CD14-positive monocyte (primary cell): Measurements from ENCODE around the gene LIN37. TPM values are rescaled to one million over a fixed set of nuclear protein-coding genes. Genes with fewer than 3 reads are reported as not detected.

Experiments
- DNase-seq, 3 donors: peaks; one replicate each; pipeline ENCODE4 v3.0.0-alpha.2; 2011 to 2022
- H2AFZ ChIP-seq: 2 replicates; pipeline ENCODE4 v1.6.0; 2012; ENCODE audit warnings: mild to moderate bottlenecking, low read depth, low read length, inconsistent platforms; ENCODE audit not compliant: insufficient read depth, poor library complexity, severe bottlenecking
- H3K27ac ChIP-seq, 2 donors: 1 replicate in 1 of 2; 2 replicates in 1 of 2; pipeline ENCODE4 v1.5.1; 2012 to 2013; ENCODE audit warnings: low read length in 2 of 2, control low read depth in 1 of 2, inconsistent platforms in 1 of 2, low read depth in 1 of 2, mild to moderate bottlenecking in 1 of 2
- H3K27me3 ChIP-seq, 2 donors: one replicate each; pipeline versions ENCODE4 v1.6.0 to v1.6.1; 2011 to 2013; ENCODE audit warnings: low read length in 2 of 2; ENCODE audit not compliant: control insufficient read depth in 2 of 2, insufficient read depth in 2 of 2
- H3K36me3 ChIP-seq, 2 donors: replicated peaks in 1 of 2; 1 replicate in 1 of 2; 2 replicates in 1 of 2; pipeline versions ENCODE4 v1.5.1 to v1.6.1; 2012 to 2013; ENCODE audit warnings: low read length in 2 of 2, control low read depth in 1 of 2, inconsistent platforms in 1 of 2, mild to moderate bottlenecking in 1 of 2; ENCODE audit not compliant: insufficient read depth in 2 of 2, control insufficient read depth in 1 of 2
- H3K4me1 ChIP-seq, 2 donors: 1 replicate in 1 of 2; 2 replicates in 1 of 2; pipeline versions ENCODE4 v1.5.1 to v1.6.1; 2012 to 2013; ENCODE audit warnings: low read length in 2 of 2, control low read depth in 1 of 2, inconsistent platforms in 1 of 2, mild to moderate bottlenecking in 1 of 2, moderate library complexity in 1 of 2; ENCODE audit not compliant: insufficient read depth in 2 of 2, control insufficient read depth in 1 of 2
- H3K4me2 ChIP-seq: replicated peaks from 2 replicates; pipeline ENCODE3; 2012; ENCODE audit warnings: low read length, moderate library complexity, mild to moderate bottlenecking; ENCODE audit not compliant: poor library complexity, severe bottlenecking; ENCODE audit errors: extremely low read depth
- H3K4me3 ChIP-seq, 3 experiments: fragments of 200-600 bp in 1 of 3; sonication (generic) in 1 of 3; replicated peaks in 1 of 3; 1 replicate in 2 of 3; 2 replicates in 1 of 3; pipeline ENCODE4 v1.5.1; 2011 to 2013; ENCODE audit warnings: low read length in 3 of 3, mild to moderate bottlenecking in 3 of 3, control low read depth in 2 of 3, low read depth in 2 of 3, inconsistent platforms in 1 of 3, moderate library complexity in 1 of 3
- H3K79me2 ChIP-seq: 2 replicates; pipeline ENCODE4 v1.6.0; 2012; ENCODE audit warnings: mild to moderate bottlenecking, control low read depth, inconsistent platforms, low read length, moderate library complexity; ENCODE audit not compliant: insufficient read depth
- H3K9ac ChIP-seq: 2 replicates; pipeline ENCODE4 v1.6.0; 2017; ENCODE audit warnings: low read length, mild to moderate bottlenecking; ENCODE audit not compliant: insufficient read depth, poor library complexity, severe bottlenecking
- H3K9me3 ChIP-seq, 2 donors: replicated peaks in 1 of 2; 1 replicate in 1 of 2; 2 replicates in 1 of 2; pipeline versions ENCODE4 v1.5.1 to v1.6.1; 2012 to 2013; ENCODE audit warnings: low read length in 2 of 2, control low read depth in 1 of 2; ENCODE audit not compliant: control insufficient read depth in 1 of 2, insufficient read depth in 1 of 2
- H4K20me1 ChIP-seq: 2 replicates; pipeline ENCODE4 v1.6.0; 2012; ENCODE audit warnings: mild to moderate bottlenecking, low read length, control low read depth, moderate library complexity; ENCODE audit not compliant: insufficient read depth
- H3K27ac Mint-ChIP-seq, 7 donors: one replicate each; pipeline ENCODE4 v1.8.0; 2020; ENCODE audit warnings: mild to moderate bottlenecking in 7 of 7, mixed read lengths in 7 of 7, moderate library complexity in 6 of 7, inconsistent platforms in 2 of 7
- H3K27me3 Mint-ChIP-seq, 3 donors: one replicate each; pipeline ENCODE4 v1.8.0; 2021 to 2022; ENCODE audit warnings: low read depth in 3 of 3, mild to moderate bottlenecking in 3 of 3, mixed read lengths in 3 of 3, moderate library complexity in 3 of 3, inconsistent platforms in 1 of 3
- H3K36me3 Mint-ChIP-seq, 2 donors: one replicate each; pipeline ENCODE4 v1.8.0; 2020; ENCODE audit warnings: mixed read lengths in 2 of 2, inconsistent platforms in 1 of 2, mild to moderate bottlenecking in 1 of 2
- H3K4me1 Mint-ChIP-seq: one replicate; pipeline ENCODE4 v1.8.0; 2020; ENCODE audit warnings: mild to moderate bottlenecking, mixed read lengths
- H3K4me3 Mint-ChIP-seq, 2 donors: one replicate each; pipeline ENCODE4 v1.8.0; 2020; ENCODE audit warnings: mild to moderate bottlenecking in 2 of 2, mixed read lengths in 2 of 2, moderate library complexity in 1 of 2
- H3K9me3 Mint-ChIP-seq, 7 donors: one replicate each; pipeline ENCODE4 v1.8.0; 2020 to 2022; ENCODE audit warnings: mixed read lengths in 7 of 7, mild to moderate bottlenecking in 6 of 7, moderate library complexity in 6 of 7, inconsistent platforms in 2 of 7
- CTCF ChIP-seq: fragments of 200-600 bp; IDR thresholded peaks from one replicate; pipeline ENCODE4 v1.8.0; 2022; ENCODE audit warnings: antibody characterized with exemption, mild to moderate bottlenecking
- WGBS: methylation state at CpG from one replicate; pipeline ENCODE4 v1.1.5; 2013; ENCODE audit warnings: missing lambda C conversion rate; ENCODE audit not compliant: insufficient coverage; 5-methylcytosine and 5-hydroxymethylcytosine counted together
- intact Hi-C, 2 donors: fragments of 100-400 bp; cut with micrococcal nuclease; formaldehyde crosslinking; loops; one replicate each; pipeline versions ENCODE4 v1.15.0 to v1.15.1; 2023
- polyA plus RNA-seq, 3 donors: library from polyadenylated mRNA; depleted of rRNA in 1 of 3; unstranded in 2 of 3; stranded (reverse) in 1 of 3; fragments of 300-500 nt in 2 of 3; fragments of >200 nt in 1 of 3; fragmentation: Illumina TruSeq in 2 of 3; gene quantifications; 1 replicate in 2 of 3; 2 replicates in 1 of 3; pipeline ENCODE4 v1.2.3, GENCODE V29; 2012 to 2021

LIN37 gene
- polyA plus RNA-seq, 3 donors: 5.6 to 28.6 (median 7.2) TPM

- under 1% methylated on average over 62 of the region's 63 CpGs for WGBS
- intact Hi-C loops: loop anchor here (5.0 to 10.0 kb wide), 8 partner anchors 37 to 1594 kb away; partner anchors contain the start of genes ARHGAP33 (in 1 of the 2), CAPNS1 (in 1 of the 2), COX6B1 (in 1 of the 2) and ETV2 (in 1 of the 2)
- peak; percentile 93 to 96 (median 95) for DNase-seq
- Histone ChIP-seq H3K79me2 (peaks cover 37% of the 10 kb centered on the region), H3K9ac (peak overlapping the region; percentile 69), H3K27me3 (no peaks in the 10 kb centered on the region), H3K4me2 (peak overlapping the region; percentile 100), H3K4me1 (peaks cover 44 to 55% of the 10 kb centered on the region in 2 donors), H2AFZ (peak overlapping the region; percentile 77), H3K4me3 (peak overlapping the region; percentile 62 to 100 (median 89)), H3K36me3 (peaks cover 32 to 40% of the 10 kb centered on the region in 2 donors), H3K27ac (peak overlapping the region; percentile 63 to 89), H4K20me1 (peaks cover 43% of the 10 kb centered on the region), H3K9me3 (no peaks in the 10 kb centered on the region)
- Mint-ChIP-seq H3K36me3 (peaks cover 32 to 48% of the 10 kb centered on the region in 2 donors), H3K27me3 (no peaks in the 10 kb centered on the region), H3K4me3 (peak overlapping the region; percentile 88 to 95), H3K27ac (peak overlapping the region; percentile 89 to 97 (median 92)), H3K4me1 (peaks cover 40% of the 10 kb centered on the region), H3K9me3 (no peaks in the 10 kb centered on the region)
- peak; percentile 18 for TF ChIP-seq CTCF
Observed at GRCh38 chr19:35740423-35741202, 7.8 kb upstream of the LIN37 start.

GRCh38 chr19:35741203-35741515 is 7.2 kb upstream of the LIN37 start:
- intact Hi-C loops: loop anchor here (5.0 to 10.0 kb wide), 8 partner anchors 36 to 1594 kb away; partner anchors contain the start of genes ARHGAP33 (in 1 of the 2), CAPNS1 (in 1 of the 2), COX6B1 (in 1 of the 2) and ETV2 (in 1 of the 2)
- peaks cover 29 to 42% of the 10 kb centered on the region in 2 donors for H3K36me3 Mint-ChIP-seq
- Histone ChIP-seq H3K9ac (peak overlapping the region; percentile 69), H3K4me3 (peak overlapping the region; percentile 62 to 100 (median 89)), H3K79me2 (peaks cover 42% of the 10 kb centered on the region), H3K27me3 (no peaks in the 10 kb centered on the region), H3K36me3 (peaks cover 32 to 35% of the 10 kb centered on the region in 2 donors), H2AFZ (peak overlapping the region; percentile 77), H3K4me1 (peaks cover 50 to 61% of the 10 kb centered on the region in 2 donors), H3K4me2 (peak overlapping the region; percentile 100), H4K20me1 (peaks cover 41% of the 10 kb centered on the region), H3K9me3 (no peaks in the 10 kb centered on the region), H3K27ac (peak overlapping the region; percentile 84 to 89)
- DNase-seq: no peak
- H3K4me1 Mint-ChIP-seq: peaks cover 45% of the 10 kb centered on the region
- no peaks in the 10 kb centered on the region for H3K27me3 Mint-ChIP-seq
- H3K9me3 Mint-ChIP-seq: no peaks in the 10 kb centered on the region
- H3K4me3 Mint-ChIP-seq: peak overlapping the region; percentile 88 to 96
- peak overlapping the region; percentile 89 to 97 (median 92) for H3K27ac Mint-ChIP-seq
- WGBS: no CpG with 5 or more reads among the region's 12 CpGs
- TF ChIP-seq CTCF: peak; percentile 6
